GM23338 (cell line): ENCODE results near the gene NUDT16.

Experiments
- EZH2 ChIP-seq: fragments of 200-600 bp; sonication (generic); IDR thresholded peaks from one replicate; pipeline ENCODE4 v1.8.0; 2017; ENCODE audit warnings: antibody characterized with exemption, mild to moderate bottlenecking, low read depth; ENCODE audit not compliant: unreplicated experiment
- POLR2AphosphoS5 ChIP-seq: IDR thresholded peaks from 2 replicates; pipeline ENCODE4 v1.6.1; 2016; ENCODE audit warnings: antibody characterized with exemption, low read depth
- TF ChIP-seq, protein P1 (sequence below), 2 experiments: fragments of 200-600 bp in 1 of 2; sonication (generic) in 1 of 2; conservative IDR thresholded peaks; 2 replicates each; pipeline versions ENCODE4 v1.5.1 to v1.6.1; 2016 to 2017; ENCODE audit warnings: antibody characterized with exemption in 2 of 2, low read depth in 2 of 2, mild to moderate bottlenecking in 2 of 2, moderate library complexity in 1 of 2
- TF ChIP-seq, protein P2 (sequence below): IDR thresholded peaks from one replicate; pipeline ENCODE4 v1.6.1; 2018; ENCODE audit warnings: antibody characterized with exemption; ENCODE audit not compliant: unreplicated experiment

DNA sequence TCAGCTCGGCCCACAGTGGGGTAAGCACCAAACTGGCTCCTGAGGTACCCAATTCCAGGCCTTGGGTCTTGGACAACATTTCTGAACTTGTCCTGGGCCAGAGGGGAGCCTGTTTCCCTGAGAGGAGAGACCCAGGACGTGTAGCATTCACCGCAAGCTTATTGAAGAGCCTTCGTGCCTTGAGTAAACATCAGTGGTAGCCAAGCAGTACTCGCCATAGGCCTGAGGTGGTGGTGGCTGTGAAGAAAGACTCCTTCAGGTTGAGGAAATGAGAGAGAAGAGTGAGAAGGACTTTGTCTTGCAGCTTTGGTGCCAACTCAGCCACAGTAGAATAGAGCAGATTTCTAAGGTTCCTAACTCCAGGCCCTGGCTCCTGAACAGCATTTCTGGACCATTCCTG lies 50.2 kb downstream of the NUDT16 start:
- TF ChIP-seq, protein P1, sequence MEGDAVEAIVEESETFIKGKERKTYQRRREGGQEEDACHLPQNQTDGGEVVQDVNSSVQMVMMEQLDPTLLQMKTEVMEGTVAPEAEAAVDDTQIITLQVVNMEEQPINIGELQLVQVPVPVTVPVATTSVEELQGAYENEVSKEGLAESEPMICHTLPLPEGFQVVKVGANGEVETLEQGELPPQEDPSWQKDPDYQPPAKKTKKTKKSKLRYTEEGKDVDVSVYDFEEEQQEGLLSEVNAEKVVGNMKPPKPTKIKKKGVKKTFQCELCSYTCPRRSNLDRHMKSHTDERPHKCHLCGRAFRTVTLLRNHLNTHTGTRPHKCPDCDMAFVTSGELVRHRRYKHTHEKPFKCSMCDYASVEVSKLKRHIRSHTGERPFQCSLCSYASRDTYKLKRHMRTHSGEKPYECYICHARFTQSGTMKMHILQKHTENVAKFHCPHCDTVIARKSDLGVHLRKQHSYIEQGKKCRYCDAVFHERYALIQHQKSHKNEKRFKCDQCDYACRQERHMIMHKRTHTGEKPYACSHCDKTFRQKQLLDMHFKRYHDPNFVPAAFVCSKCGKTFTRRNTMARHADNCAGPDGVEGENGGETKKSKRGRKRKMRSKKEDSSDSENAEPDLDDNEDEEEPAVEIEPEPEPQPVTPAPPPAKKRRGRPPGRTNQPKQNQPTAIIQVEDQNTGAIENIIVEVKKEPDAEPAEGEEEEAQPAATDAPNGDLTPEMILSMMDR (conservative IDR thresholded peaks at IDR 0.05; ENCODE audit: low read depth in 2 of 2), result no peak
- TF ChIP-seq POLR2AphosphoS5 (no peak), EZH2 (no peak)
- TF ChIP-seq, protein P2, sequence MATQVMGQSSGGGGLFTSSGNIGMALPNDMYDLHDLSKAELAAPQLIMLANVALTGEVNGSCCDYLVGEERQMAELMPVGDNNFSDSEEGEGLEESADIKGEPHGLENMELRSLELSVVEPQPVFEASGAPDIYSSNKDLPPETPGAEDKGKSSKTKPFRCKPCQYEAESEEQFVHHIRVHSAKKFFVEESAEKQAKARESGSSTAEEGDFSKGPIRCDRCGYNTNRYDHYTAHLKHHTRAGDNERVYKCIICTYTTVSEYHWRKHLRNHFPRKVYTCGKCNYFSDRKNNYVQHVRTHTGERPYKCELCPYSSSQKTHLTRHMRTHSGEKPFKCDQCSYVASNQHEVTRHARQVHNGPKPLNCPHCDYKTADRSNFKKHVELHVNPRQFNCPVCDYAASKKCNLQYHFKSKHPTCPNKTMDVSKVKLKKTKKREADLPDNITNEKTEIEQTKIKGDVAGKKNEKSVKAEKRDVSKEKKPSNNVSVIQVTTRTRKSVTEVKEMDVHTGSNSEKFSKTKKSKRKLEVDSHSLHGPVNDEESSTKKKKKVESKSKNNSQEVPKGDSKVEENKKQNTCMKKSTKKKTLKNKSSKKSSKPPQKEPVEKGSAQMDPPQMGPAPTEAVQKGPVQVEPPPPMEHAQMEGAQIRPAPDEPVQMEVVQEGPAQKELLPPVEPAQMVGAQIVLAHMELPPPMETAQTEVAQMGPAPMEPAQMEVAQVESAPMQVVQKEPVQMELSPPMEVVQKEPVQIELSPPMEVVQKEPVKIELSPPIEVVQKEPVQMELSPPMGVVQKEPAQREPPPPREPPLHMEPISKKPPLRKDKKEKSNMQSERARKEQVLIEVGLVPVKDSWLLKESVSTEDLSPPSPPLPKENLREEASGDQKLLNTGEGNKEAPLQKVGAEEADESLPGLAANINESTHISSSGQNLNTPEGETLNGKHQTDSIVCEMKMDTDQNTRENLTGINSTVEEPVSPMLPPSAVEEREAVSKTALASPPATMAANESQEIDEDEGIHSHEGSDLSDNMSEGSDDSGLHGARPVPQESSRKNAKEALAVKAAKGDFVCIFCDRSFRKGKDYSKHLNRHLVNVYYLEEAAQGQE, result no peak
